PC-9 (cell line): Measurements from ENCODE around the gene TBRG4.

Source experiments
- CTCF ChIP-seq: fragments of 200-600 bp; sonication (generic); conservative IDR thresholded peaks from 2 replicates; pipeline ENCODE4 v1.6.1; 2017; ENCODE audit warnings: mixed run types, antibody characterized with exemption, mild to moderate bottlenecking, moderate library complexity
- EZH2 ChIP-seq: fragments of 200-600 bp; sonication (generic); IDR thresholded peaks from 2 replicates; pipeline ENCODE4 v1.8.0; 2017; ENCODE audit warnings: antibody characterized with exemption, low read depth

GRCh38 chr7:45057878-45058277, 53.6 kb downstream of the TBRG4 start:
- TF ChIP-seq EZH2: no peak
- TF ChIP-seq CTCF: no peak
